Right atrium auricular region (tissue), 2 donors: ENCODE data around the gene HOGA1. TPM values are rescaled to one million over a fixed set of nuclear protein-coding genes. Genes with fewer than 3 reads are reported as not detected.
"Not testable (repeated sequence)": the region's sequence is repeated elsewhere in the genome, so short reads cannot be mapped to it uniquely, and the experiment has no call there.

ENCODE experiments used
- DNase-seq: peaks from one replicate; pipeline ENCODE4 v3.0.0-alpha.2; 2019; ENCODE audit warnings: low spot score
- H3K27ac ChIP-seq, 2 donors: fragments of 200-600 bp; sonication (generic); 1 replicate in 1 of 2; 2 replicates in 1 of 2; pipeline ENCODE4 v1.5.1; 2016 to 2019
- H3K27me3 ChIP-seq, 2 donors: fragments of 200-600 bp; sonication (generic); one replicate each; pipeline versions ENCODE4 v1.5.1 to v1.6.0; 2017 to 2019
- H3K36me3 ChIP-seq: fragments of 200-600 bp; sonication (generic); one replicate; pipeline ENCODE4 v1.5.1; 2016
- H3K4me1 ChIP-seq, 2 donors: fragments of 200-600 bp; sonication (generic); one replicate each; pipeline versions ENCODE4 v1.5.1 to v1.6.0; 2017 to 2019
- H3K4me3 ChIP-seq, 2 donors: fragments of 200-600 bp; sonication (generic); 1 replicate in 1 of 2; 2 replicates in 1 of 2; pipeline ENCODE4 v1.5.1; 2017 to 2019; ENCODE audit warnings: mild to moderate bottlenecking in 1 of 2, moderate library complexity in 1 of 2
- H3K9me3 ChIP-seq, 2 donors: fragments of 200-600 bp; sonication (generic); one replicate each; pipeline ENCODE4 v1.5.1; 2019
- CTCF ChIP-seq, 2 donors: fragments of 200-600 bp; sonication (generic); IDR thresholded peaks; one replicate each; pipeline ENCODE4 v1.5.1; 2019; ENCODE audit warnings: antibody characterized with exemption in 2 of 2
- total RNA-seq, 2 donors: library from RNA; depleted of rRNA; stranded (reverse); fragments of >200 nt; gene quantifications; one replicate each; pipeline ENCODE4 v1.1.0, GENCODE V29; 2016

Gene HOGA1
- total RNA-seq, 2 donors from 2014 or later, result 17.6 to 25.6 TPM

GRCh38 chr10:97632949-97633884, 49.0 kb downstream of the HOGA1 start, which contains the start of gene MORN4:
Gene MORN4, minus strand, starts transcription at chr10:97633500. Its CDS starts 13,847 bp downstream, at chr10:97619653.
- peak; percentile 96 for DNase-seq
- H3K27ac ChIP-seq, result peak within 1 kb of the TSS; percentile 54 to 62
- H3K36me3 ChIP-seq, result no peaks in the 10 kb centered on the region
- peak within 1 kb of the TSS; percentile 64 to 65 for H3K4me3 ChIP-seq
- TF ChIP-seq CTCF (IDR thresholded peaks at IDR 0.05), result peak in 1 of 2 donors; percentile 5
- H3K4me1 ChIP-seq, result peaks cover 0 to 7% of the 10 kb centered on the region in 2 donors
- no peaks in the 10 kb centered on the region for H3K9me3 ChIP-seq
- no peaks in the 10 kb centered on the region for H3K27me3 ChIP-seq

GRCh38 chr10:97633921-97634320, 49.7 kb downstream of the HOGA1 start:
- no peaks in the 10 kb centered on the region for H3K36me3 ChIP-seq
- H3K4me3 ChIP-seq, result peak overlapping the region; percentile 64 to 65
- peaks cover 0 to 7% of the 10 kb centered on the region in 2 donors for H3K4me1 ChIP-seq
- peak in 1 of 2 donors; percentile 19 for TF ChIP-seq CTCF (IDR thresholded peaks at IDR 0.05)
- peak overlapping the region; percentile 54 to 62 for H3K27ac ChIP-seq
- H3K9me3 ChIP-seq, result no peaks in the 10 kb centered on the region
- no peak for DNase-seq
- H3K27me3 ChIP-seq, result no peaks in the 10 kb centered on the region

GRCh38 chr10:97635577-97635976, 51.4 kb downstream of the HOGA1 start:
- DNase-seq, result no peak
- H3K36me3 ChIP-seq, result no peaks in the 10 kb centered on the region
- no peak for TF ChIP-seq CTCF (IDR thresholded peaks at IDR 0.05)
- H3K9me3 ChIP-seq, result no peaks in the 10 kb centered on the region
- H3K27me3 ChIP-seq, result no peaks in the 10 kb centered on the region
- no peak overlapping the region for H3K4me3 ChIP-seq
- peaks cover 0 to 7% of the 10 kb centered on the region in 2 donors for H3K4me1 ChIP-seq
- no peak overlapping the region for H3K27ac ChIP-seq

GRCh38 chr10:97639090-97639489, 54.9 kb downstream of the HOGA1 start:
- not testable (repeated sequence) for H3K36me3 ChIP-seq, H3K9me3 ChIP-seq, H3K27me3 ChIP-seq, H3K27ac ChIP-seq, DNase-seq, H3K4me3 ChIP-seq
- H3K4me1 ChIP-seq, result peaks cover 0 to 16% of the 10 kb centered on the region in 2 donors

GRCh38 chr10:97640174-97640867, 56.1 kb downstream of the HOGA1 start, which contains the start of gene PI4K2A:
Gene PI4K2A, plus strand, starts transcription at chr10:97640671. Its CDS starts 72 bp downstream, at chr10:97640743.
- DNase-seq, result peak; percentile 100
- Histone ChIP-seq H3K27me3 (no peaks in the 10 kb centered on the region), H3K4me3 (peak within 1 kb of the TSS; percentile 74 to 87), H3K9me3 (no peaks in the 10 kb centered on the region), H3K27ac (peak within 1 kb of the TSS; percentile 87 to 89), H3K36me3 (peaks cover 5% of the 10 kb centered on the region), H3K4me1 (peaks cover 0 to 16% of the 10 kb centered on the region in 2 donors)
- no peak for TF ChIP-seq CTCF (IDR thresholded peaks at IDR 0.05)
